Right ventricle myocardium superior (tissue), 1 donor: ENCODE results near the gene CDK14. TPM values are rescaled to one million over a fixed set of nuclear protein-coding genes. Genes with fewer than 3 reads are reported as not detected.

Experiments
- ATAC-seq: fragments of 200-7000 bp; cut with Tn5 transposase; one replicate; pipeline ENCODE4 v1.9.1; 2020; ENCODE audit warnings: mild to moderate bottlenecking; ENCODE audit not compliant: poor library complexity
- DNase-seq: peaks from one replicate; pipeline ENCODE4 v3.0.0-alpha.2; 2020
- intact Hi-C: fragments of 100-400 bp; cut with DNase I; formaldehyde crosslinking; loops from one replicate; pipeline ENCODE4 v1.11.2; 2022
- total RNA-seq: library from RNA; stranded (reverse); fragmentation: NEBNext Ultra II Directional; extraction: Animal tissue kit (Norgen Biotek cat#: 25700); gene quantifications from one replicate; pipeline ENCODE4 v1.2.1, GENCODE V29; 2021
- donor health status: DM: no; HTN: yes; CAD: no; lungs with severe emphysema.

CDK14 gene
- total RNA-seq, 1 donor from 2014 or later, result 24.2 TPM

- intact Hi-C loops, result no loop called here
- DNase-seq (no peak), ATAC-seq (no peak)
These were observed 603.5 kb downstream of the CDK14 start for GRCh38 chr7:91199601-91200000.

- intact Hi-C loops, result no loop called here
- DNase-seq (no peak), ATAC-seq (no peak)
These were observed 605.5 kb downstream of the CDK14 start for GRCh38 chr7:91201442-91202113.

GRCh38 chr7:91206361-91206960, 610.3 kb downstream of the CDK14 start:
- no peak for DNase-seq
- intact Hi-C loops, result no loop called here
- no peak for ATAC-seq

GRCh38 chr7:91212582-91212981, 616.5 kb downstream of the CDK14 start:
- ATAC-seq (peak; percentile 69), DNase-seq (no peak)
- intact Hi-C loops, result no loop called here

- DNase-seq (no peak), ATAC-seq (no peak)
- intact Hi-C loops, result no loop called here
These were observed 630.3 kb downstream of the CDK14 start for GRCh38 chr7:91226411-91226810.

GRCh38 chr7:91228327-91228726, 632.2 kb downstream of the CDK14 start:
- intact Hi-C loops, result no loop called here
- no peak for ATAC-seq
- no peak for DNase-seq

GRCh38 chr7:91228927-91229558, 632.9 kb downstream of the CDK14 start:
- DNase-seq, result no peak
- intact Hi-C loops, result no loop called here
- no peak for ATAC-seq

GRCh38 chr7:91230100-91230499, 634.0 kb downstream of the CDK14 start:
- DNase-seq, result no peak
- ATAC-seq, result no peak
- intact Hi-C loops, result no loop called here

- ATAC-seq (no peak), DNase-seq (no peak)
- intact Hi-C loops, result no loop called here
These were observed 634.4 kb downstream of the CDK14 start for GRCh38 chr7:91230503-91230902.

GRCh38 chr7:91233212-91233611, 637.1 kb downstream of the CDK14 start:
- DNase-seq (no peak), ATAC-seq (no peak)
- intact Hi-C loops, result no loop called here

GRCh38 chr7:91235211-91235832, 639.2 kb downstream of the CDK14 start:
- DNase-seq, result no peak
- intact Hi-C loops, result no loop called here
- no peak for ATAC-seq

GRCh38 chr7:91239171-91239604, 643.1 kb downstream of the CDK14 start:
- DNase-seq (no peak), ATAC-seq (peak; percentile 41)
- intact Hi-C loops, result no loop called here

GRCh38 chr7:91239772-91240171, 643.7 kb downstream of the CDK14 start:
- ATAC-seq (no peak), DNase-seq (no peak)
- intact Hi-C loops, result no loop called here

- intact Hi-C loops, result no loop called here
- ATAC-seq (peak; percentile 66), DNase-seq (no peak)
These were observed 644.3 kb downstream of the CDK14 start for GRCh38 chr7:91240376-91240941.

- no peak for ATAC-seq
- intact Hi-C loops, result no loop called here
- no peak for DNase-seq
These were observed 646.1 kb downstream of the CDK14 start for GRCh38 chr7:91242097-91242844.

- no peak for DNase-seq
- intact Hi-C loops, result no loop called here
- no peak for ATAC-seq
These were observed 647.6 kb downstream of the CDK14 start for GRCh38 chr7:91243591-91244301.

GRCh38 chr7:91247500-91247899, 651.4 kb downstream of the CDK14 start:
- DNase-seq (no peak), ATAC-seq (no peak)
- intact Hi-C loops, result no loop called here

- ATAC-seq (no peak), DNase-seq (no peak)
- intact Hi-C loops, result no loop called here
These were observed 652.9 kb downstream of the CDK14 start for GRCh38 chr7:91248996-91249395.
